Right ventricle myocardium superior (tissue), 1 donor: ENCODE results near the gene AP4M1. TPM values are rescaled to one million over a fixed set of nuclear protein-coding genes. Genes with fewer than 3 reads are reported as not detected.
"Not testable (repeated sequence)": the region's sequence is repeated elsewhere in the genome, so short reads cannot be mapped to it uniquely, and the experiment has no call there.

Experiments
- ATAC-seq: fragments of 200-7000 bp; cut with Tn5 transposase; one replicate; pipeline ENCODE4 v1.9.1; 2020; ENCODE audit warnings: mild to moderate bottlenecking; ENCODE audit not compliant: poor library complexity
- DNase-seq: peaks from one replicate; pipeline ENCODE4 v3.0.0-alpha.2; 2020
- intact Hi-C: fragments of 100-400 bp; cut with DNase I; formaldehyde crosslinking; loops from one replicate; pipeline ENCODE4 v1.11.2; 2022
- total RNA-seq: library from RNA; stranded (reverse); fragmentation: NEBNext Ultra II Directional; extraction: Animal tissue kit (Norgen Biotek cat#: 25700); gene quantifications from one replicate; pipeline ENCODE4 v1.2.1, GENCODE V29; 2021
- donor health status: DM: no; HTN: yes; CAD: no; lungs with severe emphysema.

The AP4M1 gene
- total RNA-seq, 1 donor from 2014 or later: 13.4 TPM

DNA sequence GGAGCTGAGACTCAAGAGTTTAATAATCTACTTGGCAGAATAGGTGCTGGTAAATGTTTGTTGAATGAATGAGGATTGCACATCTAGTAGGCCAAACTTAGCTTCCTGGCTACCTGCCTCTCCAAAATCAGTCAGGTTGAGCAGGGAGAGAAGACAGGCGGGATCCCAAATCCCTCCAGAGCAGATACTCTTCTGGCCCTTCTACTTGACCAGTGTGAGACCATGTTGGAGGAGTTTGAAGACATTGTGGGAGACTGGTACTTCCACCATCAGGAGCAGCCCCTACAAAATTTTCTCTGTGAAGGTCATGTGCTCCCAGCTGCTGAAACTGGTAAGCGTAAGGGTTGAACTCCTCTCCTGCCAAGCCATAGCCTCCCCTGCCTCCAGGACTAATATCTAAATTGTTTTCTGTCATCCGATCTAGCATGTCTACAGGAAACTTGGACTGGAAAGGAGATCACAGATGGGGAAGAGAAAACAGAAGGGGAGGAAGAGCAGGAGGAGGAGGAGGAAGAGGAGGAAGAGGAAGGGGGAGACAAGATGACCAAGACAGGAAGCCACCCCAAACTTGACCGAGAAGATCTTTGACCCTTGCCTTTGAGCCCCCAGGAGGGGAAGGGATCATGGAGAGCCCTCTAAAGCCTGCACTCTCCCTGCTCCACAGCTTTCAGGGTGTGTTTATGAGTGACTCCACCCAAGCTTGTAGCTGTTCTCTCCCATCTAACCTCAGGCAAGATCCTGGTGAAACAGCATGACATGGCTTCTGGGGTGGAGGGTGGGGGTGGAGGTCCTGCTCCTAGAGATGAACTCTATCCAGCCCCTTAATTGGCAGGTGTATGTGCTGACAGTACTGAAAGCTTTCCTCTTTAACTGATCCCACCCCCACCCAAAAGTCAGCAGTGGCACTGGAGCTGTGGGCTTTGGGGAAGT is 23.1 kb downstream of the AP4M1 start:
- intact Hi-C loops: no loop called here
- DNase-seq (no peak), ATAC-seq (no peak)

DNA sequence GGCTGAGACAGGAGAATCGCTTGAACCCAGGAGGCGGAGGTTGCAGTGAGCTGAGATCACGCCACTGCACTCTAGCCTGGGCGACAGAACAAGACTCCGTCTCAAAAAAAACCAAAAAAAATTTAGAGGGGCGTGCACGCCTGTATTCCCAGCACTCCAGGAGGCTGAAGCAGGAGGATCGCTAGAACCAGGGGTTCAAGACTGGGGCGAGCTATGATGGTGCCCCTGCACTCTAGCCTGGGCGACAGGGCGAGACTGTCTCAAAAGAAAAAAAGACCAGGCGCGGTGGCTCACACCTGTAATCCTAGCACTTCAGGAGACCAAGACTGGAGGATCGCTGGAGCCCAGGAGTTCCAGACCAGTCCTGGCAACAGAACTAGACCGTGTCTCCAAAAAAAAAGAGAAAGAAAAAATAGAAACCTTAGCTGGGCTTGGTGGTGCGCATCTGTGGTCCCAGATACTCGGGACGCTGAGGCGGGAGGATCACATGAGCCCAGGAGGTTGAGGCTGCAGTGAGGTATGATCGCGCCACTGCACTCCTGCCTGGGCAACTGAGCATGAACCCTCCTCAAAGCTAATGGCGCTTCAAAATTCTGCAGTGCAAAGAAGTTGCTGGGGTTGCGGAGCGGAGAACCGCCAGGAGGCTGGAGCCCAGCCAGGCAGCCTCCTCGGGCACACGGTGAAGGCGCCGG is 24.9 kb downstream of the AP4M1 start:
- intact Hi-C loops: no loop called here
- DNase-seq (no peak), ATAC-seq (peak; percentile 34)

DNA sequence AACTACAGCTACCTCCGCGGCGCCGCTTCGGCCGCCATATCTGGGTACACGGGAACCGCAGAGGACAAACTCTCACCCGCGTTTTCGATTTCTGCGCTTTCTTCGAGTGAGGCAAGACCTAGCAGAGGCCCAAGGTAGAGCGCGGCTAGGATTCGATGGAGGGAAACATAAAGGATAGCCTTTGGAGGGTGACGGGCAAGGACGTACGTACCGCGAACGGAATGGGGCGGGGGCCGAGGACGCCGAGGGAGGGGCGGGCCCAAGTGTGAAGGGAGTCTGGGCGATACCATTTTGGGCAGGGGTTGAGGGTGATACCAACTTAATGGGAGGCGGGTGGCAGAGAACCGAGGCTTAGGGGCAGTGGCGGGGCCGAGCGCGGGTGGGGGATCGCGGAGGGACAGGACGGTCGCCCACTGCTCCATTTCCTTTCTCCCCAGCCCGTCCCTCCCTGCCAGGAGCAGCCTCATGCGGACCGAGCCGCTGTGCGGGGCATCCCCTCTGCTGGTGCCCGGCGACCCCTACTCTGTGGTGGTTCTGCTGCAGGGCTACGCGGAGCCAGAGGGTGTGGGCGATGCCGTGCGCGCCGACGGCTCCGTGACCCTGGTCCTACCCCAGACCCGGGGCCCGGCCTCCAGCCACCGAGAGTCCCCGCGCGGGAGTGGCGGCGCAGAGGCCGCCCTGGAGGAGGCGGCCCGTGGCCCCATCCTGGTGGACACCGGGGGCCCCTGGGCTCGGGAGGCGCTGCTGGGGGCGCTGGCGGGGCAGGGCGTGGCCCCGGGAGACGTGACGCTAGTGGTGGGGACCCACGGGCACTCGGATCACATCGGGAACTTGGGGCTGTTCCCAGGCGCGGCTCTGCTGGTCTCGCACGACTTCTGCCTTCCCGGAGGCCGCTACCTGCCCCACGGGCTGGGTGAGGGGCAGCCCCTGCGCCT is 25.8 kb downstream of the AP4M1 start, which contains the start of gene MBLAC1:
Gene MBLAC1, plus strand, starts transcription at position 37 of the 935 bp plus-strand sequence. Its CDS starts 429 bp downstream, at position 466.
- intact Hi-C loops: no loop called here
- peak; percentile 89 for DNase-seq
- peak; percentile 94 for ATAC-seq

GRCh38 chr7:100127866-100128636 is 26.6 kb downstream of the AP4M1 start:
- ATAC-seq (no peak), DNase-seq (no peak)
- intact Hi-C loops: no loop called here

- intact Hi-C loops: no loop called here
- no peak for ATAC-seq
- DNase-seq: no peak
Observed at GRCh38 chr7:100128637-100128963, 27.2 kb downstream of the AP4M1 start.

DNA sequence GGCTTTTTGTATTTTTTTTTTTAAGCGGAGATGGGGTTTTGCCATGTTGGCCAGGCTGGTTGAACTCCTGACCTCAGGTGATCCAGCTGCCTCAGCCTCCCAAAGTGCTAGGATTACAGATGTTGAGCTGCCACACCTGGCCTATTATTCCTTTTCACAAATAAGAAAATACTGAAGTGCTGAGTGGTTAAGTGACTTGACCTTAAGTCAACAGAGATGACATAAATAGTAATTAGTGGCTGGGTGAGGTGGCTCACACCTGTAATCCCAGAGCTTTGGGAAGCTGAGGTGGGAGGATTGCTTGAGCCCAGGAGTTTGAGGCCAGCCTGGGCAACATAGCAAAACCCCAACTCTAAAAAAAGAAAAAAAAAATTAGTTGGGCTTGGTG is 28.8 kb downstream of the AP4M1 start:
- not testable (repeated sequence) for ATAC-seq, DNase-seq
- intact Hi-C loops: loop anchor here (10.0 kb wide), 1 partner anchor 85 kb away; the partner anchor contains the start of gene PVRIG

DNA sequence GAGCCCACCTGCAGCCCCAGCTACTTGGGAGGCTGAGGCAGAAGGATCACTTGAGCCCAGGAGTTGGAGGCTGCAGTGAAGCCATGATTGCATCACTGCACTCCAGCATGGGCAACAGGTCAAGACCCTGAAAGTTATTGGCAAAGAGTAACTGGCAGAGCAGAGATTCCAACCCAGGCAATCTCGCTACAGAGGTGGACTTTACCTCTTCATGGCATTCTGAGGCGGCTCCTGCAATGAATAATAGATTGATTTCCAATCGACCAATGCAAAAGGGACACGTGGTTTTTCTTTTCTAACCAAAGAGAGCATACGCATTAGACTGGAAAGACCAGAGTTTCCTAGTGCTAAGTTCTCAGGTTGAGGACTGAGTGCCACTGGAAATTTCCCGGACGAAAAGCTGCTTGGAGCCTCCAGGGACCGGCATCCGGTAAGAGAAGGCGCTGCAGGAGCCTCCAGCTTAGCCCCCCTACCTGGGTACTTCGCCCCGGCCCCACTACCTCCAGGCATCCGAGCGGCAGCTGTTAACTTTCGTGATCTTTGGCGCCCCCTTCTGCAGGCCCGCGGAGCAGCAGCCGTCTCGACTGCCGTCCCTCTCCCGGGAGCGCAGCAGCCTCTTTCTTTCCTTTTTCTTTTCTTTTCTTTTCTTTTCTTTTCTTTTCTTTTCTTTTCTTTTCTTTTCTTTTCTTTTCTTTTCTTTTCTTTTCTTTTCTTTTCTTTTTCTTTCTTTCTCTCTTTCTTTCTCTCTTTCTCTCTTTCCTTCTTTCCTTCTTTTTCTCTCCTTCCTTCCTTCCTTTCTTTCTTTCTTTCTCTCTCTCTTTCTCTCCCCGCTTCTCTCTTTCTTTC is 29.4 kb downstream of the AP4M1 start:
- intact Hi-C loops: loop anchor here (10.0 kb wide), 1 partner anchor 84 kb away; the partner anchor contains the start of gene PVRIG
- ATAC-seq: no peak

GRCh38 chr7:100132126-100132525 is 30.7 kb downstream of the AP4M1 start:
- ATAC-seq: no peak
- intact Hi-C loops: loop anchor here (10.0 kb wide), 1 partner anchor 83 kb away; the partner anchor contains the start of gene PVRIG
- DNase-seq: no peak

More for the DNA sequence above, 29.4 kb downstream of the AP4M1 start:
- DNase-seq: peak; percentile 87

DNA sequence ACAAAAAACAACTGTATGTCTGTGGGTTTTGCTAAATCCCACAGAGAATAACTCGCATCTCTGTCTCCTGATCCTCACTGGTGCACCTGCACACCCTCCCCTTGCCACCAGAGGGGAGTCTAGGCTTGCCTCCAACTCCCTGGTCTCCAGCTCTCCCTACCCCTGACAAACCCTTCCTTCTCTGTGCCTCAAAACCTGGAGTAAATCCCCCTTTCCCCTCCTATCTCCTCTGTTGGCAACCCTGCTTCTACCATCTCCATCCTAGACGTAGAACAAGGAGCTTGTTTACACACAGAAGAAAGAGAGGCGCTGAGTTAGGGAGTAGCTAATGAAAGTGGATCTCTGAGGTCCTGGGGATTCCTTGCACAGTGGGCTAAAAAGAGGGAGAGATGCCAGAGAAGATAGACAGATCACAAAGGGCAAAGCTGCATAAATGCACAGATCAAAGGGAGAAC is 31.3 kb downstream of the AP4M1 start:
- DNase-seq (peak; percentile 62), ATAC-seq (peak; percentile 76)
- intact Hi-C loops: loop anchor here (10.0 kb wide), 1 partner anchor 82 kb away; the partner anchor contains the start of gene PVRIG

DNA sequence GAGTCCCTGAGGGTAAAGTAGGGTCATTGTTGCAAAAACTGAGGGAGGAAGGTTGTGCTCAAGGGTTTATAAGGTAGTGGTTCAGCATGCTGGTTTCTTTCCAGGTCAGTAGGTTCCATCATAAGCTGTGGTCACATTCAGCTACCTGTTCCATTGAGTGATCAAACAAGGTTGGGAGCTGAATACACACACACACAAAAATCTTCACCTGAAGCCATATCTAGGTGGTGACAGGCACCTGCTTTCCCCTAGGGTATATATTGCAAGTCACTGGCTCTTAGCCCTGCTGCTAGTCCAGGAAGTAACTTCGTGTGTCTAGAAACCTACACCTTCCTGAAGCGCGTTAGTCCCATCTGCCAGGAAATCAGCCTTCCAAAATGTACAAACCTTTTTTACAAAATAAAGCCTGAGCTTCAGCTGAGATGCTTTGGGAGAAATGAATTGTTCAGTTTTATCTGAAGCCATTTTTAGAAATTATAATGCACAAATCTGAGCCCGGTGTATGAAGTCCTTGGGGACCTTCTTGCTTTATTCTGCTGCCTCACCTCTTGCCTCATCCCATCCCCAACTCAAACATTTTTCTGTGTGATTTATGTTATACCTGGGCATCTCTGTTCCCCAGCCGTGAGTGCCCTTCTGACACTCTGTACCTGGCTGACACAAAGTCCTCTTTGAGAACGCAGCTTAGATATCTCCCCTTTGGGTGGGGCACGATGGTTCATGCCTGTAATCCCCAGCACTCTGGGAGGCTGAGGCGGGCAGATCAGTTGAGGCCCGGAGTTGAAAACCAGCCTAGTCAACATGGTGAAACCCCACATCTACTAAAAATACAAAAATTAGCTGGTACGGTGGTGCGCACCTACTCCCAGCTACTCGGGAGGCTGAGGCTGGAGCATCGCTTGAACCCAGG is 36.7 kb downstream of the AP4M1 start:
- intact Hi-C loops: loop anchor here (10.0 kb wide), 1 partner anchor 77 kb away; the partner anchor contains the start of gene PVRIG
- DNase-seq: no peak
- ATAC-seq: no peak

GRCh38 chr7:100141555-100141949 is 40.1 kb downstream of the AP4M1 start:
- no peak for DNase-seq
- intact Hi-C loops: no loop called here
- no peak for ATAC-seq

GRCh38 chr7:100142461-100142860 is 41.0 kb downstream of the AP4M1 start:
- intact Hi-C loops: no loop called here
- no peak for ATAC-seq
- DNase-seq: no peak

DNA sequence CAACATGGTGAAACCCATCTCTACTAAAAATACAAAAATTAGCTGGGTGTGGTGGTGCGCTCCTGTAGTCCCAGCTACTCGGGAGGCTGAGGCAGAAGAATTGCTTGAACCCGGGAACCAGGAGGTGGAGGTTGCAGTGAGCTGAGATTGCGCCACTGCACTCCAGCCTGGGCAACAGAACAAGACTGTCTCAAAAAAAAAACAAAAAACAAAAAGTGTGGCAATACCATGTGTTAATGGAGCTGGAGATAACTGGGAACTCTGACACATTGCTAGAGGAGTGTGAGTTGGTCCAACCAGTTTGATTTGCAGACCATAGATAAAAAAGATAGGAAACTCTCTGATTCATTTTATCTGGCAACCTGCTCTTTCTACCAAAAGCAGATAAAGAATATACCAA is 44.9 kb downstream of the AP4M1 start:
- intact Hi-C loops, ATAC-seq, DNase-seq: not testable (repeated sequence)

- intact Hi-C loops: no loop called here
- ATAC-seq (no peak), DNase-seq (no peak)
Observed at GRCh38 chr7:100147278-100147677, 45.8 kb downstream of the AP4M1 start.

- intact Hi-C loops: no loop called here
- ATAC-seq: no peak
Observed at GRCh38 chr7:100148225-100148558, 46.7 kb downstream of the AP4M1 start.

More at GRCh38 chr7:100148225-100148558, 46.7 kb downstream of the AP4M1 start:
- DNase-seq: no peak
